HCT116 (cell line): ENCODE measurements around the gene AKAP13. TPM values are rescaled to one million over a fixed set of nuclear protein-coding genes. Genes with fewer than 3 reads are reported as not detected.

Experiments used
- ATAC-seq: fragments of 200-7000 bp; cut with Tn5 transposase; 2 replicates; pipeline ENCODE4 v1.9.1; 2020; ENCODE audit warnings: mild to moderate bottlenecking, moderate library complexity
- BruUV-seq: library from RNA; stranded (reverse); fragments of 400-500 nt; replicated peaks from 2 replicates; lab custom pipeline; 2021; lab: Mats Ljungman, UMichigan
- CTCF ChIA-PET: fragments of 300-600 bp; sonication (Branson Sonifier 250); formaldehyde crosslinking; loops from one replicate; lab custom pipeline; 2021; ENCODE audit warnings: antibody characterized with exemption; lab: Charles Lee
- POLR2A ChIA-PET: fragments of 300-600, 350-600 bp; sonication (Branson Sonifier 250); formaldehyde crosslinking; loops from one replicate; lab custom pipeline; 2021; ENCODE audit warnings: antibody characterized with exemption; lab: Charles Lee
- RAD21 ChIA-PET, 2 experiments: fragments of 300-600 bp; sonication (Branson Sonifier 250); formaldehyde crosslinking; loops; one replicate each; lab custom pipeline; 2023; ENCODE audit warnings: low total read pairs in 2 of 2; ENCODE audit not compliant: uncharacterized antibody in 2 of 2, unreplicated experiment in 2 of 2, low non-redundant PET in 1 of 2; lab: Charles Lee
- DNase-seq: peaks from one replicate; pipeline ENCODE4 v3.0.0-alpha.2; 2010; ENCODE audit warnings: low read depth, low spot score
- H2AFZ ChIP-seq: fragments of 200-600 bp; shearing (Covaris generic), sonication (generic); 2 replicates; pipeline ENCODE4 v1.6.1; 2017; ENCODE audit warnings: low read depth, mixed run types, mixed read lengths, antibody characterized with exemption, low read length; ENCODE audit not compliant: poor library complexity, severe bottlenecking
- H3K27ac ChIP-seq: 2 replicates; pipeline ENCODE4 v1.5.1; 2012; ENCODE audit warnings: low read depth, low read length
- H3K27me3 ChIP-seq: fragments of 200-600 bp; sonication (generic); 2 replicates; pipeline ENCODE4 v1.6.1; 2016; ENCODE audit warnings: mixed run types, low read length, mixed read lengths; ENCODE audit not compliant: insufficient read depth
- H3K36me3 ChIP-seq, 2 experiments: fragments of 200-500 bp in 1 of 2; fragments of 200-600 bp in 1 of 2; sonication (Bioruptor generic) in 1 of 2; sonication (generic) in 1 of 2; 2 replicates each; pipeline versions ENCODE4 v1.5.1 to v1.6.1; 2014 to 2016; ENCODE audit warnings: low read length in 2 of 2, inconsistent platforms in 1 of 2, mixed read lengths in 1 of 2, mixed run types in 1 of 2; ENCODE audit not compliant: insufficient read depth in 2 of 2, control insufficient read depth in 1 of 2
- H3K4me1 ChIP-seq, 2 experiments: fragments of 200-600 bp in 1 of 2; sonication (generic) in 1 of 2; 2 replicates each; pipeline versions ENCODE4 v1.5.1 to v1.6.1; 2012 to 2017; ENCODE audit warnings: low read length in 2 of 2, inconsistent platforms in 1 of 2, mild to moderate bottlenecking in 1 of 2, mixed read lengths in 1 of 2, mixed run types in 1 of 2, moderate library complexity in 1 of 2; ENCODE audit not compliant: insufficient read depth in 2 of 2, control insufficient read depth in 1 of 2
- H3K4me2 ChIP-seq: fragments of 200-600 bp; sonication (generic); 2 replicates; pipeline ENCODE4 v1.6.1; 2017; ENCODE audit warnings: mixed run types, low read length, mixed read lengths
- H3K4me3 ChIP-seq, 2 experiments: fragments of 200-600 bp in 1 of 2; sonication (generic) in 1 of 2; replicated peaks in 1 of 2; 2 replicates each; pipeline ENCODE4 v1.5.1; 2011 to 2016; ENCODE audit warnings: low read length in 2 of 2, control low read depth in 1 of 2, low read depth in 1 of 2, mild to moderate bottlenecking in 1 of 2, mixed read lengths in 1 of 2, mixed run types in 1 of 2
- H3K79me2 ChIP-seq: fragments of 200-600 bp; sonication (generic); 2 replicates; pipeline ENCODE4 v1.6.1; 2017; ENCODE audit warnings: mild to moderate bottlenecking, mixed run types, low read length, moderate library complexity, mixed read lengths; ENCODE audit not compliant: insufficient read depth
- H3K9ac ChIP-seq: fragments of 200-600 bp; sonication (generic); 2 replicates; pipeline ENCODE4 v1.6.1; 2016; ENCODE audit warnings: low read length, mixed read lengths
- H3K9me2 ChIP-seq: fragments of 200-600 bp; sonication (generic), shearing (Covaris generic); 2 replicates; pipeline ENCODE4 v1.6.1; 2017; ENCODE audit warnings: mixed run types, mild to moderate bottlenecking, moderate library complexity; ENCODE audit not compliant: insufficient read depth
- H3K9me3 ChIP-seq, 2 experiments: fragments of 200-500 bp in 1 of 2; fragments of 200-600 bp in 1 of 2; sonication (Bioruptor generic) in 1 of 2; sonication (generic) in 1 of 2; 2 replicates each; pipeline ENCODE4 v1.6.1; 2014 to 2017; ENCODE audit warnings: low read length in 2 of 2, mixed read lengths in 2 of 2, inconsistent platforms in 1 of 2, low read depth in 1 of 2, mild to moderate bottlenecking in 1 of 2, mixed run types in 1 of 2, moderate library complexity in 1 of 2; ENCODE audit not compliant: control insufficient read depth in 1 of 2, insufficient read depth in 1 of 2
- H4K20me1 ChIP-seq: fragments of 200-600 bp; sonication (generic), shearing (Covaris generic); 2 replicates; pipeline ENCODE4 v1.6.1; 2017; ENCODE audit warnings: mixed run types, mild to moderate bottlenecking, moderate library complexity; ENCODE audit not compliant: insufficient read depth
- ELF1 ChIP-seq: IDR thresholded peaks from 2 replicates; pipeline ENCODE4 v1.6.1; 2012; ENCODE audit warnings: low read depth, borderline replicate concordance
- MAX ChIP-seq: IDR thresholded peaks from 2 replicates; pipeline ENCODE4 v1.6.1; 2012
- POLR2AphosphoS5 ChIP-seq: IDR thresholded peaks from 2 replicates; pipeline ENCODE4 v1.6.1; 2011; ENCODE audit warnings: mild to moderate bottlenecking, low read depth, low read length, moderate library complexity
- SP1 ChIP-seq: IDR thresholded peaks from 2 replicates; pipeline ENCODE4 v1.6.1; 2012; ENCODE audit warnings: low read depth
- ZBTB33 ChIP-seq: IDR thresholded peaks from 2 replicates; pipeline ENCODE4 v1.6.1; 2011; ENCODE audit warnings: mild to moderate bottlenecking, low read length, moderate library complexity; ENCODE audit not compliant: insufficient replicate concordance; ENCODE audit errors: extremely low read depth
- ZFX ChIP-seq: fragments of 450-650 bp; IDR thresholded peaks from 2 replicates; pipeline ENCODE4 v1.6.1; 2017
- ZNF274 ChIP-seq: fragments of 200-500 bp; sonication (Bioruptor generic); IDR thresholded peaks from 2 replicates; pipeline ENCODE4 v1.6.1; 2014; ENCODE audit warnings: mild to moderate bottlenecking, low read depth, low read length, inconsistent platforms
- intact Hi-C: fragments of 100-400 bp; cut with micrococcal nuclease; formaldehyde crosslinking; loops from 2 replicates; pipeline ENCODE4 v1.10.0; 2022
- total RNA-seq: library from RNA; stranded (reverse); gene quantifications from one replicate; pipeline ENCODE4 v1.2.1, GENCODE V29; 2021; ENCODE audit not compliant: unreplicated experiment

The AKAP13 gene
- total RNA-seq, 1 experiment from 2014 or later: 43.1 TPM

- peak overlapping the region; percentile 78 for H3K4me2 ChIP-seq
- peaks cover 6% of the 10 kb centered on the region for H4K20me1 ChIP-seq
- intact Hi-C loops: no loop called here
- H3K9ac ChIP-seq: peak overlapping the region; percentile 70
- H3K27ac ChIP-seq: peak overlapping the region; percentile 86
- CTCF ChIA-PET: interaction anchor here (0.6 to 1.1 kb wide), 2 partner anchors 24 to 50 kb away, joined by 3 to 6 read pairs; no protein-coding TSS in a partner anchor
- no peaks in the 10 kb centered on the region for H3K36me3 ChIP-seq
- peak overlapping the region; percentile 64 to 70 for H3K4me3 ChIP-seq
- BruUV-seq: no TSS peak
- ATAC-seq (peak; percentile 46), DNase-seq (no peak)
- peaks cover 18 to 32% of the 10 kb centered on the region in 2 experiments; a peak in 3 of 4 replicates for H3K4me1 ChIP-seq
- H2AFZ ChIP-seq: no peak overlapping the region
- no peaks in the 10 kb centered on the region for H3K9me2 ChIP-seq
- RAD21 ChIA-PET: no interaction called here
- TF ChIP-seq ELF1 (no peak), POLR2AphosphoS5 (no peak), ZFX (peak; percentile 31; the same call in 1 of the 2 replicates)
- H3K9me3 ChIP-seq: no peaks in the 10 kb centered on the region
- H3K79me2 ChIP-seq: peaks cover 49% of the 10 kb centered on the region
- H3K27me3 ChIP-seq: no peaks in the 10 kb centered on the region
- POLR2A ChIA-PET: interaction anchor here (1.0 kb wide), 1 partner anchor 8 kb away, joined by 6 read pairs; no protein-coding TSS in a partner anchor
These were observed 624 bp downstream of the AKAP13 start for GRCh38 chr15:85380812-85381642.

- ChIA-PET RAD21 (no interaction called here), POLR2A (interaction anchor here (0.9 kb wide), 1 partner anchor 20 kb away, joined by 3 read pairs; no protein-coding TSS in a partner anchor)
- no peaks in the 10 kb centered on the region for H3K36me3 ChIP-seq
- H3K9me3 ChIP-seq: no peaks in the 10 kb centered on the region
- peak overlapping the region; percentile 78 for H3K4me2 ChIP-seq
- H2AFZ ChIP-seq: no peak overlapping the region
- H3K27me3 ChIP-seq: no peaks in the 10 kb centered on the region
- no peak overlapping the region for H3K27ac ChIP-seq
- TSS peak; percentile 63 for BruUV-seq
- H3K79me2 ChIP-seq: peaks cover 59% of the 10 kb centered on the region
- intact Hi-C loops: no loop called here
- H3K4me3 ChIP-seq: peak overlapping the region; percentile 64 to 70
- ATAC-seq: no peak
- no peak for TF ChIP-seq SP1
- no peak for TF ChIP-seq MAX
- TF ChIP-seq ZBTB33: no peak
- TF ChIP-seq ZNF274: no peak
- TF ChIP-seq, all 23 proteins: peak for 0
- Histone ChIP-seq H4K20me1 (peaks cover 6% of the 10 kb centered on the region), H3K4me1 (peaks cover 18 to 32% of the 10 kb centered on the region in 2 experiments; a peak in 3 of 4 replicates), H3K9ac (peak overlapping the region; percentile 70), H3K9me2 (no peaks in the 10 kb centered on the region)
- DNase-seq: no peak
- CTCF ChIA-PET: no interaction called here
These were observed 1.7 kb downstream of the AKAP13 start for GRCh38 chr15:85381850-85382751.
